OCI-LY1 (cell line): ENCODE measurements around the gene ST3GAL3.

ENCODE experiments used
- EZH2 ChIP-seq: fragments of 200-600 bp; sonication (generic), shearing (Covaris generic); IDR thresholded peaks from 2 replicates; pipeline ENCODE4 v1.8.0; 2017; ENCODE audit warnings: borderline replicate concordance, mixed run types, mild to moderate bottlenecking, antibody characterized with exemption, low read length, moderate library complexity, mixed read lengths
- TF ChIP-seq, protein P1 (sequence below): fragments of 200-600 bp; sonication (generic), shearing (Covaris generic); IDR thresholded peaks from 2 replicates; pipeline ENCODE4 v1.5.1; 2017; ENCODE audit warnings: mild to moderate bottlenecking, antibody characterized with exemption, low read length, moderate library complexity, mixed read lengths

DNA sequence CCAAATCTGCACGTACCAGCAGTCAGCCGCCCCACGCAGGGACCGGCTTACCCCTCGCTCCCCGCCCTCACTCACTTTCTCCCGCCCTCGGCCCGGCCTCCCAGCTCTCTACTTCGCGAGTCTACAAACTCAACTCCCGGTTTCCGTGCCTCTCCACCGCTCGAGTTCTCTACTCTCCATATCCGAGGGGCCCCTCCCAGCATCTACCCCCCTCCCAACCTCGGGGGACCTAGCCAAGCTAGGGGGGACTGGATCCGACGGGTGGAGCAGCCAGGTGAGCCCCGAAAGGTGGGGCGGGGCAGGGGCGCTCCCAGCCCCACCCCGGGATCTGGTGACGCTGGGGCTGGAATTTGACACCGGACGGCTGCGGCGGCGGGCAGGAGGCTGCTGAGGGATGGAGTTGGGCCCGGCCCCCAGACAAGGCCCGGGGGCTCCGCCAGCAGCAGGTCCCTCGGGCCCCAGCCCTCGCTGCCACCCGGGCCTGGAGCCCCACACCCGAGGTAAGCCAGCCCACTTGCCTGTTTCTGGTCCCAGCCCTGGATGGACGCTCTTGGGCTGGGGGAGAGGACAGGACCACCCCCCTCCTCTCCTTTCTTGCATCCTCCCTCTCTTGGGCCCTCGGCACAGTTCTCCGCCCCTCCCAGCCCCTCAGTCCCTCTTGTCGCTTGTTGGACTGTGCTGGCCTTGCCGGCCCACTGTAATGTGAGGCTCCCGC, 226.2 kb downstream of the ST3GAL3 start, which contains the start of gene ARTN:
- TF ChIP-seq, protein P1, sequence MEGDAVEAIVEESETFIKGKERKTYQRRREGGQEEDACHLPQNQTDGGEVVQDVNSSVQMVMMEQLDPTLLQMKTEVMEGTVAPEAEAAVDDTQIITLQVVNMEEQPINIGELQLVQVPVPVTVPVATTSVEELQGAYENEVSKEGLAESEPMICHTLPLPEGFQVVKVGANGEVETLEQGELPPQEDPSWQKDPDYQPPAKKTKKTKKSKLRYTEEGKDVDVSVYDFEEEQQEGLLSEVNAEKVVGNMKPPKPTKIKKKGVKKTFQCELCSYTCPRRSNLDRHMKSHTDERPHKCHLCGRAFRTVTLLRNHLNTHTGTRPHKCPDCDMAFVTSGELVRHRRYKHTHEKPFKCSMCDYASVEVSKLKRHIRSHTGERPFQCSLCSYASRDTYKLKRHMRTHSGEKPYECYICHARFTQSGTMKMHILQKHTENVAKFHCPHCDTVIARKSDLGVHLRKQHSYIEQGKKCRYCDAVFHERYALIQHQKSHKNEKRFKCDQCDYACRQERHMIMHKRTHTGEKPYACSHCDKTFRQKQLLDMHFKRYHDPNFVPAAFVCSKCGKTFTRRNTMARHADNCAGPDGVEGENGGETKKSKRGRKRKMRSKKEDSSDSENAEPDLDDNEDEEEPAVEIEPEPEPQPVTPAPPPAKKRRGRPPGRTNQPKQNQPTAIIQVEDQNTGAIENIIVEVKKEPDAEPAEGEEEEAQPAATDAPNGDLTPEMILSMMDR: no peak
- no peak for TF ChIP-seq EZH2
